ENCODE results near the gene FLT4. TPM values are rescaled to one million over a fixed set of nuclear protein-coding genes. Genes with fewer than 3 reads are reported as not detected.
"Not testable (repeated sequence)": the region's sequence is repeated elsewhere in the genome, so short reads cannot be mapped to it uniquely, and the experiment has no call there.

Gene FLT4
- polyA plus RNA-seq, 3 donors = not detected

DNA sequence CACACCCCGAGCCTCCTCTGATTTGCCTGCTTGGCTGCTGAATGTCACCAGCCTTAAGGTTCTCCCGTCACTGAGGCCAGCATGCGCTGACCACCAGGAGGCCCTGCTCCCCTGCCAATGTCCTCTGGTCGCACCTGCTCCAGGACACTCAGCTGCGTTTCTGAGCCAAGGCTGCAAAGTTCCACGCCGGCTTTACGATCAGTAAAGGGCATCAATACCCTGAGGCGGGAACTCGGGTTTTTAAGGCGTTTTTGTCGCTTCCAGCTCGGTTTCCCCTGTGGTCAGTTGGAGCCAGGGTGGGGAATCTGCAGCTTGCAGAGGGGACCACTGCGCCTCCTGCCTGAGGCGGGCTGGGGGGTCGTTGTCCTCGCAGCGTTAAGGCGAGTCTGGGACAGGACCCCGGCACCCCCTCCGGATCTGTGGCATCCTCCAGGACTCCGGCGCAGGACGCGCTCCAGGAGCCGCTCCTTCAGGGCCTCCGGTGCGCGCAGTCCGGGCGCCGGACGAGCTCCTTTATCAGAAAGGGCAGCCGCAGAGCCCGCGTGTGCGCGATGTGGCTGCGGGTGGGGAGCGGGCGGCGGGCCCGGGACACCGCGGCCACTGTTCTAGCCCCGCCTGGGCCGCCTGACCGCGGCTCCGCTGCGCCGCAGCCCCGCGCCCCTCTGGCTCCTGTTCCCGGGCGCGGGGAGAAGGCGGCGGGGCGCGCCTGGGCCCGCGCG is 24.1 kb upstream of the FLT4 start:
- Histone ChIP-seq H3K27me3 (ENCODE audit: control insufficient read depth in 2 of 2, insufficient read depth in 2 of 2, low read length in 2 of 2) (peaks cover 6 to 29% of the 10 kb centered on the region in 2 donors), H3K4me3 (replicated peaks in 1 of 3; ENCODE audit: low read depth in 2 of 3, low read length in 3 of 3) (no peak overlapping the region), H3K79me2 (ENCODE audit: insufficient read depth, low read length) (no peaks in the 10 kb centered on the region), H3K4me1 (ENCODE audit: control insufficient read depth in 1 of 2, insufficient read depth in 2 of 2, low read length in 2 of 2) (no peaks in the 10 kb centered on the region), H4K20me1 (ENCODE audit: insufficient read depth, low read length) (no peaks in the 10 kb centered on the region), H2AFZ (ENCODE audit: insufficient read depth, low read depth, low read length, poor library complexity, severe bottlenecking) (no peak overlapping the region), H3K9me3 (replicated peaks in 1 of 2; ENCODE audit: control insufficient read depth in 1 of 2, insufficient read depth in 1 of 2, low read length in 2 of 2) (no peaks in the 10 kb centered on the region), H3K36me3 (replicated peaks in 1 of 2; ENCODE audit: control insufficient read depth in 1 of 2, insufficient read depth in 2 of 2, low read length in 2 of 2) (no peaks in the 10 kb centered on the region), H3K4me2 (replicated peaks; ENCODE audit: extremely low read depth, low read length, poor library complexity, severe bottlenecking) (no peak overlapping the region), H3K27ac (ENCODE audit: low read depth in 1 of 2, low read length in 2 of 2) (no peak overlapping the region), H3K9ac (ENCODE audit: insufficient read depth, low read length, poor library complexity, severe bottlenecking) (no peak overlapping the region)
- intact Hi-C loops (cut with micrococcal nuclease) = no loop called here
- peaks cover 23 to 51% (median 38%) of the 10 kb centered on the region in 3 donors for H3K27me3 Mint-ChIP-seq (ENCODE audit: low read depth in 3 of 3)
- no peak overlapping the region for H3K27ac Mint-ChIP-seq
- H3K4me3 Mint-ChIP-seq = peak overlapping the region in 1 of 2 donors; percentile 63
- TF ChIP-seq, protein P1, sequence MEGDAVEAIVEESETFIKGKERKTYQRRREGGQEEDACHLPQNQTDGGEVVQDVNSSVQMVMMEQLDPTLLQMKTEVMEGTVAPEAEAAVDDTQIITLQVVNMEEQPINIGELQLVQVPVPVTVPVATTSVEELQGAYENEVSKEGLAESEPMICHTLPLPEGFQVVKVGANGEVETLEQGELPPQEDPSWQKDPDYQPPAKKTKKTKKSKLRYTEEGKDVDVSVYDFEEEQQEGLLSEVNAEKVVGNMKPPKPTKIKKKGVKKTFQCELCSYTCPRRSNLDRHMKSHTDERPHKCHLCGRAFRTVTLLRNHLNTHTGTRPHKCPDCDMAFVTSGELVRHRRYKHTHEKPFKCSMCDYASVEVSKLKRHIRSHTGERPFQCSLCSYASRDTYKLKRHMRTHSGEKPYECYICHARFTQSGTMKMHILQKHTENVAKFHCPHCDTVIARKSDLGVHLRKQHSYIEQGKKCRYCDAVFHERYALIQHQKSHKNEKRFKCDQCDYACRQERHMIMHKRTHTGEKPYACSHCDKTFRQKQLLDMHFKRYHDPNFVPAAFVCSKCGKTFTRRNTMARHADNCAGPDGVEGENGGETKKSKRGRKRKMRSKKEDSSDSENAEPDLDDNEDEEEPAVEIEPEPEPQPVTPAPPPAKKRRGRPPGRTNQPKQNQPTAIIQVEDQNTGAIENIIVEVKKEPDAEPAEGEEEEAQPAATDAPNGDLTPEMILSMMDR (IDR thresholded peaks at IDR 0.05) = no peak
- 11% methylated on average over 64 of the region's 64 CpGs for WGBS (ENCODE audit: insufficient coverage)
- H3K9me3 Mint-ChIP-seq = peaks cover 0 to 7% (median 0%) of the 10 kb centered on the region in 7 donors
- DNase-seq = no peak
- no peaks in the 10 kb centered on the region for H3K36me3 Mint-ChIP-seq
- peaks cover 12% of the 10 kb centered on the region for H3K4me1 Mint-ChIP-seq

DNA sequence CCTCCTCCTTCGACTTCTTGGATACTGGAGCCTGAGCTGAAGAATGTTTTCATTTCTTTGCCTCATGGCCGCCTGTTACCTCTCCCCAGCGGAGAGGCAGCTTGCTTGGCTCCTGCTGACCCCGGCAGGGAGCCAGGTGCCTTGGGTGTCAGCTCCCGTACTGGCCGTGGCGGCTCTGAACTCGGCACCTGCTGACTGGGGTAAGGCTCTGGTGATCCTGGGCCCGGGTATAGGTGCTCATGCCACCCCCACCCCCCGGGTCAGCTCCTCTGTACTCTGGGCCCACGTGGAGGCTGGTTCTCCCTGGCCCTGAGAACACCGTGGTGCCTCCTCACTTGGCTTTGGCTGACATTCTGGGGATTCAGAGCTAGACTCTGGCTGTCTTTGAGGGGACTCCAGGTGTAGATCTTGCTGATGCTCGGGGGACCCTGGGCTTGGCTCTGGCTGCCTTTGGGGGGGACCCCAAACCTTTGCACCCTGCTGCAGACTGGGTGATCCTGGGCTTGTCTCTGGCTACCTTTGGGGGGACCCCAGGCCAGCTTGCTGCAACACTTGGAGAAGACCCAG is 22.6 kb upstream of the FLT4 start:
- H3K4me1 Mint-ChIP-seq = peaks cover 12% of the 10 kb centered on the region

More for the DNA sequence above, 22.6 kb upstream of the FLT4 start:
- H3K9ac ChIP-seq (ENCODE audit: insufficient read depth, low read length, poor library complexity, severe bottlenecking); DNase-seq; H3K36me3 ChIP-seq (replicated peaks in 1 of 2; ENCODE audit: control insufficient read depth in 1 of 2, insufficient read depth in 2 of 2, low read length in 2 of 2); H3K27ac Mint-ChIP-seq; H3K9me3 ChIP-seq (replicated peaks in 1 of 2; ENCODE audit: control insufficient read depth in 1 of 2, insufficient read depth in 1 of 2, low read length in 2 of 2); H3K79me2 ChIP-seq (ENCODE audit: insufficient read depth, low read length); H3K4me2 ChIP-seq (replicated peaks; ENCODE audit: extremely low read depth, low read length, poor library complexity, severe bottlenecking); H4K20me1 ChIP-seq (ENCODE audit: insufficient read depth, low read length); H3K9me3 Mint-ChIP-seq; H2AFZ ChIP-seq (ENCODE audit: insufficient read depth, low read depth, low read length, poor library complexity, severe bottlenecking); H3K27ac ChIP-seq (ENCODE audit: low read depth in 1 of 2, low read length in 2 of 2); H3K4me3 ChIP-seq (replicated peaks in 1 of 3; ENCODE audit: low read depth in 2 of 3, low read length in 3 of 3); H3K36me3 Mint-ChIP-seq; H3K4me3 Mint-ChIP-seq; intact Hi-C loops (cut with micrococcal nuclease); H3K4me1 ChIP-seq (ENCODE audit: control insufficient read depth in 1 of 2, insufficient read depth in 2 of 2, low read length in 2 of 2): not testable (repeated sequence)
- WGBS (ENCODE audit: insufficient coverage) = 96% methylated on average over 11 of the region's 13 CpGs
- H3K27me3 Mint-ChIP-seq (ENCODE audit: low read depth in 3 of 3) = peaks cover 23 to 43% (median 43%) of the 10 kb centered on the region in 3 donors
- peaks cover 6 to 29% of the 10 kb centered on the region in 2 donors for H3K27me3 ChIP-seq (ENCODE audit: control insufficient read depth in 2 of 2, insufficient read depth in 2 of 2, low read length in 2 of 2)

All from CD14-positive monocyte (primary cell).